ENCODE data around the gene FBXO33.

Gene FBXO33

GRCh38 chr14:39376667-39377403, 55.4 kb downstream of the FBXO33 start:
- H3K4me1 ChIP-seq (ENCODE audit: control insufficient read depth in 5 of 5, insufficient read depth in 5 of 5, low read length in 5 of 5): peaks cover 0 to 23% (median 7%) of the 10 kb centered on the region in 5 donors
- no peaks in the 10 kb centered on the region for H3K36me3 ChIP-seq (ENCODE audit: control insufficient read depth in 5 of 5, insufficient read depth in 5 of 5, low read length in 5 of 5)
- H3K4me3 ChIP-seq (ENCODE audit: low read depth in 1 of 5, low read length in 5 of 5): no peak overlapping the region
- H3K9me3 ChIP-seq (ENCODE audit: control insufficient read depth in 5 of 5, low read length in 5 of 5): no peaks in the 10 kb centered on the region
- H3K27me3 ChIP-seq (ENCODE audit: control insufficient read depth in 5 of 5, insufficient read depth in 4 of 5, low read length in 5 of 5): no peaks in the 10 kb centered on the region
- peak overlapping the region in 3 of 5 donors; percentile 0 to 53 (median 7) for H3K9ac ChIP-seq (ENCODE audit: low read length in 5 of 5)
- H3K27ac ChIP-seq (ENCODE audit: low read depth, low read length): peak overlapping the region; percentile 83

- Histone ChIP-seq H3K27ac (ENCODE audit: low read depth, low read length) (no peak overlapping the region), H3K4me1 (ENCODE audit: control insufficient read depth in 5 of 5, insufficient read depth in 5 of 5, low read length in 5 of 5) (peaks cover 0 to 23% (median 7%) of the 10 kb centered on the region in 5 donors), H3K9me3 (ENCODE audit: control insufficient read depth in 5 of 5, low read length in 5 of 5) (no peaks in the 10 kb centered on the region), H3K36me3 (ENCODE audit: control insufficient read depth in 5 of 5, insufficient read depth in 5 of 5, low read length in 5 of 5) (peaks cover 0 to 9% (median 6%) of the 10 kb centered on the region in 5 donors), H3K27me3 (ENCODE audit: control insufficient read depth in 5 of 5, insufficient read depth in 4 of 5, low read length in 5 of 5) (no peaks in the 10 kb centered on the region), H3K9ac (ENCODE audit: low read length in 5 of 5) (no peak overlapping the region), H3K4me3 (ENCODE audit: low read depth in 1 of 5, low read length in 5 of 5) (no peak overlapping the region)
These were observed 57.4 kb downstream of the FBXO33 start for GRCh38 chr14:39374851-39375250.

GRCh38 chr14:39372656-39373055, 59.6 kb downstream of the FBXO33 start:
- Histone ChIP-seq H3K4me3 (ENCODE audit: low read depth in 1 of 5, low read length in 5 of 5) (no peak overlapping the region), H3K9me3 (ENCODE audit: control insufficient read depth in 5 of 5, low read length in 5 of 5) (no peaks in the 10 kb centered on the region), H3K27ac (ENCODE audit: low read depth, low read length) (no peak overlapping the region), H3K9ac (ENCODE audit: low read length in 5 of 5) (no peak overlapping the region), H3K4me1 (ENCODE audit: control insufficient read depth in 5 of 5, insufficient read depth in 5 of 5, low read length in 5 of 5) (peaks cover 0 to 14% (median 7%) of the 10 kb centered on the region in 5 donors), H3K27me3 (ENCODE audit: control insufficient read depth in 5 of 5, insufficient read depth in 4 of 5, low read length in 5 of 5) (no peaks in the 10 kb centered on the region), H3K36me3 (ENCODE audit: control insufficient read depth in 5 of 5, insufficient read depth in 5 of 5, low read length in 5 of 5) (peaks cover 0 to 9% (median 6%) of the 10 kb centered on the region in 5 donors)

GRCh38 chr14:39370415-39370814, 61.8 kb downstream of the FBXO33 start:
- no peak overlapping the region for H3K9ac ChIP-seq (ENCODE audit: low read length in 5 of 5)

GRCh38 chr14:39369029-39369428, 63.2 kb downstream of the FBXO33 start:
- H3K9me3 ChIP-seq (ENCODE audit: control insufficient read depth in 5 of 5, low read length in 5 of 5): peaks cover 0 to 13% (median 0%) of the 10 kb centered on the region in 5 donors
- no peak overlapping the region for H3K4me3 ChIP-seq (ENCODE audit: low read depth in 1 of 5, low read length in 5 of 5)
- no peak overlapping the region for H3K27ac ChIP-seq (ENCODE audit: low read depth, low read length)
- peaks cover 0 to 15% (median 6%) of the 10 kb centered on the region in 5 donors for H3K36me3 ChIP-seq (ENCODE audit: control insufficient read depth in 5 of 5, insufficient read depth in 5 of 5, low read length in 5 of 5)
- no peaks in the 10 kb centered on the region for H3K4me1 ChIP-seq (ENCODE audit: control insufficient read depth in 5 of 5, insufficient read depth in 5 of 5, low read length in 5 of 5)
- no peak overlapping the region for H3K9ac ChIP-seq (ENCODE audit: low read length in 5 of 5)
- H3K27me3 ChIP-seq (ENCODE audit: control insufficient read depth in 5 of 5, insufficient read depth in 4 of 5, low read length in 5 of 5): no peaks in the 10 kb centered on the region

More at GRCh38 chr14:39370415-39370814, 61.8 kb downstream of the FBXO33 start:
- no peaks in the 10 kb centered on the region for H3K27me3 ChIP-seq (ENCODE audit: control insufficient read depth in 5 of 5, insufficient read depth in 4 of 5, low read length in 5 of 5)
- peaks cover 0 to 3% (median 0%) of the 10 kb centered on the region in 5 donors for H3K4me1 ChIP-seq (ENCODE audit: control insufficient read depth in 5 of 5, insufficient read depth in 5 of 5, low read length in 5 of 5)
- peaks cover 0 to 15% (median 6%) of the 10 kb centered on the region in 5 donors for H3K36me3 ChIP-seq (ENCODE audit: control insufficient read depth in 5 of 5, insufficient read depth in 5 of 5, low read length in 5 of 5)
- no peak overlapping the region for H3K4me3 ChIP-seq (ENCODE audit: low read depth in 1 of 5, low read length in 5 of 5)
- no peak overlapping the region for H3K27ac ChIP-seq (ENCODE audit: low read depth, low read length)
- no peaks in the 10 kb centered on the region for H3K9me3 ChIP-seq (ENCODE audit: control insufficient read depth in 5 of 5, low read length in 5 of 5)

GRCh38 chr14:39368261-39368959, 63.8 kb downstream of the FBXO33 start:
- peaks cover 0 to 13% (median 0%) of the 10 kb centered on the region in 5 donors for H3K9me3 ChIP-seq (ENCODE audit: control insufficient read depth in 5 of 5, low read length in 5 of 5)
- no peaks in the 10 kb centered on the region for H3K4me1 ChIP-seq (ENCODE audit: control insufficient read depth in 5 of 5, insufficient read depth in 5 of 5, low read length in 5 of 5)
- H3K9ac ChIP-seq (ENCODE audit: low read length in 5 of 5): no peak overlapping the region
- H3K27ac ChIP-seq (ENCODE audit: low read depth, low read length): no peak overlapping the region
- no peak overlapping the region for H3K4me3 ChIP-seq (ENCODE audit: low read depth in 1 of 5, low read length in 5 of 5)
- H3K36me3 ChIP-seq (ENCODE audit: control insufficient read depth in 5 of 5, insufficient read depth in 5 of 5, low read length in 5 of 5): peaks cover 4 to 15% (median 6%) of the 10 kb centered on the region in 5 donors
- H3K27me3 ChIP-seq (ENCODE audit: control insufficient read depth in 5 of 5, insufficient read depth in 4 of 5, low read length in 5 of 5): no peaks in the 10 kb centered on the region

GRCh38 chr14:39367387-39367751, 64.9 kb downstream of the FBXO33 start:
- Histone ChIP-seq H3K4me3 (ENCODE audit: low read depth in 1 of 5, low read length in 5 of 5) (no peak overlapping the region), H3K9me3 (ENCODE audit: control insufficient read depth in 5 of 5, low read length in 5 of 5) (peaks cover 0 to 13% (median 0%) of the 10 kb centered on the region in 5 donors), H3K27me3 (ENCODE audit: control insufficient read depth in 5 of 5, insufficient read depth in 4 of 5, low read length in 5 of 5) (no peaks in the 10 kb centered on the region), H3K9ac (ENCODE audit: low read length in 5 of 5) (no peak overlapping the region), H3K4me1 (ENCODE audit: control insufficient read depth in 5 of 5, insufficient read depth in 5 of 5, low read length in 5 of 5) (no peaks in the 10 kb centered on the region), H3K36me3 (ENCODE audit: control insufficient read depth in 5 of 5, insufficient read depth in 5 of 5, low read length in 5 of 5) (peaks cover 4 to 15% (median 6%) of the 10 kb centered on the region in 5 donors), H3K27ac (ENCODE audit: low read depth, low read length) (no peak overlapping the region)

- Histone ChIP-seq H3K27me3 (ENCODE audit: control insufficient read depth in 5 of 5, insufficient read depth in 4 of 5, low read length in 5 of 5) (no peaks in the 10 kb centered on the region), H3K27ac (ENCODE audit: low read depth, low read length) (no peak overlapping the region), H3K9me3 (ENCODE audit: control insufficient read depth in 5 of 5, low read length in 5 of 5) (peaks cover 0 to 13% (median 0%) of the 10 kb centered on the region in 5 donors), H3K36me3 (ENCODE audit: control insufficient read depth in 5 of 5, insufficient read depth in 5 of 5, low read length in 5 of 5) (peaks cover 4 to 15% (median 6%) of the 10 kb centered on the region in 5 donors), H3K4me3 (ENCODE audit: low read depth in 1 of 5, low read length in 5 of 5) (no peak overlapping the region), H3K9ac (ENCODE audit: low read length in 5 of 5) (no peak overlapping the region), H3K4me1 (ENCODE audit: control insufficient read depth in 5 of 5, insufficient read depth in 5 of 5, low read length in 5 of 5) (no peaks in the 10 kb centered on the region)
These were observed 65.5 kb downstream of the FBXO33 start for GRCh38 chr14:39366460-39367386.

- Histone ChIP-seq H3K9me3 (ENCODE audit: control insufficient read depth in 5 of 5, low read length in 5 of 5) (peaks cover 0 to 13% (median 0%) of the 10 kb centered on the region in 5 donors), H3K27ac (ENCODE audit: low read depth, low read length) (no peak overlapping the region), H3K4me1 (ENCODE audit: control insufficient read depth in 5 of 5, insufficient read depth in 5 of 5, low read length in 5 of 5) (no peaks in the 10 kb centered on the region), H3K27me3 (ENCODE audit: control insufficient read depth in 5 of 5, insufficient read depth in 4 of 5, low read length in 5 of 5) (no peaks in the 10 kb centered on the region), H3K36me3 (ENCODE audit: control insufficient read depth in 5 of 5, insufficient read depth in 5 of 5, low read length in 5 of 5) (peaks cover 3 to 12% (median 5%) of the 10 kb centered on the region in 5 donors), H3K4me3 (ENCODE audit: low read depth in 1 of 5, low read length in 5 of 5) (no peak overlapping the region), H3K9ac (ENCODE audit: low read length in 5 of 5) (no peak overlapping the region)
These were observed 66.9 kb downstream of the FBXO33 start for GRCh38 chr14:39365354-39365753.
